ELR (cell line): Measurements from ENCODE around the gene PPOX.

Source experiments
- DNase-seq: peaks from one replicate; pipeline ENCODE4 v3.0.0-alpha.2; 2015; ENCODE audit warnings: low read depth

The PPOX gene

GRCh38 chr1:161198194-161198896 is 32.1 kb downstream of the PPOX start:
- DNase-seq = peak; percentile 48

DNA sequence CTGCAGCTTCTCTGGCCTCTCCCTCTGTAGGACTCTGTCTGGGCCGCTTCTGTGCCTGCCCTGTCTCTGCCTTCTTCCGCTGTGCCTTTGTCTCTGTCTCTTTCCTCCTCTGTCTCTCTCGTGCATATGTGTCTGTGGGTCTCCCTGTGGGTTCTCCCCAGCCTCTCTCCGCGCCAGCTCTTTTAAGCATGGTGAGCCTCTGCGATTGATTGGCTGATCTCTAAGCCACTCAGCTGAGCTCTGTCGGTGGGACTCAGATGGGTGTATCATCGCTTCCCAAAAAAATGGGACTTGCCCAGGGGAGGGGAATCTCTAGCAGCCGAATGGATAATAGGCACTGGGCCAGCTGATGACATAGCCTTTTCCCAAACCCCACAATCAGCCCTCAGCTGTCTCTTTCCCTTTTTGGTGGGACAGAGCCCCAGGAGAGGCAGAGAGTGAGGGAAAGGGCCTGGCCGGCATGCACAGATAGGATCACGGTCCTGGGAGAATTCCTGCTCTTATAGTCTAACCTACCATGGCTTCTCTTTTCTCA is 32.7 kb downstream of the PPOX start, which contains the start of gene ADAMTS4:
ADAMTS4 (minus strand) TSS at position 158 of the 535 bp plus-strand sequence. CDS start 427 bp downstream, outside the sequence.
- peak; percentile 65 for DNase-seq

GRCh38 chr1:161199506-161200139 is 33.4 kb downstream of the PPOX start:
- DNase-seq = no peak

- no peak for DNase-seq
Observed at GRCh38 chr1:161200421-161200991, 34.3 kb downstream of the PPOX start.

- DNase-seq = peak; percentile 92
Observed at GRCh38 chr1:161200992-161201835, 35.0 kb downstream of the PPOX start.

GRCh38 chr1:161201836-161202712 is 35.8 kb downstream of the PPOX start, which contains the start of gene NDUFS2:
NDUFS2 (plus strand) TSS chr1:161202367; CDS start chr1:161202386, 19 bp downstream.
- peak; percentile 100 for DNase-seq

DNA sequence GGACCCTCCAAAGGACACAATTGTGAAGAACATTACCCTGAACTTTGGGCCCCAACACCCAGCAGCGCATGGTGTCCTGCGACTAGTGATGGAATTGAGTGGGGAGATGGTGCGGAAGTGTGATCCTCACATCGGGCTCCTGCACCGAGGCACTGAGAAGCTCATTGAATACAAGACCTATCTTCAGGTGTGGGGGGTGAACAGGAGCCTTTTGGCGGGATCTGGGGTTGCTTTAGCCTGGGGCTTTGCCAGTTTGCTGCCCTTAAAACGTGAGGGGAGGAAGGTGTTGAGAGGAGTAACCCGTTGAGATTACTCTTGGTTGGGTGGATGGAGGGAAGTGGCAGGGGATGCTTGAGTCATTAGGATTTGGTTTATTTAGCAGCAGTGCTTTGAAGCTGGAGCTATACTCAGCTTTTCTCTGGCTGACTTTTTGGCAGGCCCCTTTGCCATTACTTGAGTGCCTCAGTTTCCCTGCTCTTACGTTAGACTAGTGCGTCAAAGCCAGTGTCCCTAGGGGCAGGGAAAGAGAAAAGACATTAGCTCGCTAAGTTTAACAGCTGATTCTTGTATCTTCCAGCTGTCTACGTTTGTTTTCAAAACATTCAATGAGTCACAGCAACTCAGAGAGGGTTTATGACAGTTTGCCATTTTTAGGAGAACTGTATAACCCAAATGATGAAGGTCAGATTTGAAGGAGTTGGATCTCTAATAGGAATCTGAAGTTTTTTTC is 40.4 kb downstream of the PPOX start:
- no peak for DNase-seq

- DNase-seq = no peak
Observed at GRCh38 chr1:161207173-161207572, 40.9 kb downstream of the PPOX start.

- DNase-seq = peak; percentile 86
Observed at GRCh38 chr1:161209790-161210409, 43.7 kb downstream of the PPOX start.

GRCh38 chr1:161214369-161214768 is 48.1 kb downstream of the PPOX start:
- DNase-seq = no peak

- no peak for DNase-seq
Observed at GRCh38 chr1:161215076-161215475, 48.9 kb downstream of the PPOX start, which contains the start of gene FCER1G. FCER1G (plus strand) TSS chr1:161215295; CDS start chr1:161215322, 27 bp downstream.

DNA sequence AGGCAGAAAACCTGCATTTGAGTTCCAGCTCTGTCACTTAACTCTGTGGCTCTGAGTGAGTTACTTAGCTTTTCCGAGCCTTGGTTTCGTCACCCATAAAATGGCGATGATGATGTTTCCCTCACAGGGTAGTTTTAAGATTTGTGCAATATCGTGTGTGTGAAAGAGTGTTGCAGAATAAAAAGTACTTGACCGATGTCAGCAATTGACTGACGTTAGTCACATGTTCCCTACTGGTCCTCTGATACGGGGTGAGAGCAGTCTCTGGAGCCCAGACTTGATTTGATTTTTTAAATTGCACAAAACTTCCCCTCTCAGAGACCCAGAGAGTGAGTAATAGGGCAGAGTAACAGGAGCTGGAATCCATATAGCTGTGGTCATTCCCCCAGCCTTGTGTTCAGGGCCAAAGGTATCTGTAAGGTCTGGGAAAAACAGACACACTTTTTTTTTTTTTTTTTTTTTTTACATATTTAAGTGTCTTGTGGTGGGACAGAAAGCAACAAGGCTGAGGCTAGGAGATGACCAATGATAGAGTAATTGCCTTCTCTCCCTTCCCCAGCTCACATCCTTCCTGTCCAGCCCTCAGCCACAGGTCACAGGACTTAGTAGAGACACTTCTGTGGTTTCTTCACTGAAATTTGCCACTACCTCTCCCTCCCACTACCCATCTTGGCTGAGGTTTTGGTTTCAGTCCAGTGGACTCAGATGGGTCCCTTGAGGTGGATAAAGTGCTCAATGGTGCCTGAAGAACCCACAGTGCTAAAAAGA is 50.9 kb downstream of the PPOX start:
- DNase-seq = peak; percentile 90

GRCh38 chr1:161217831-161218230 is 51.6 kb downstream of the PPOX start:
- DNase-seq = no peak

DNA sequence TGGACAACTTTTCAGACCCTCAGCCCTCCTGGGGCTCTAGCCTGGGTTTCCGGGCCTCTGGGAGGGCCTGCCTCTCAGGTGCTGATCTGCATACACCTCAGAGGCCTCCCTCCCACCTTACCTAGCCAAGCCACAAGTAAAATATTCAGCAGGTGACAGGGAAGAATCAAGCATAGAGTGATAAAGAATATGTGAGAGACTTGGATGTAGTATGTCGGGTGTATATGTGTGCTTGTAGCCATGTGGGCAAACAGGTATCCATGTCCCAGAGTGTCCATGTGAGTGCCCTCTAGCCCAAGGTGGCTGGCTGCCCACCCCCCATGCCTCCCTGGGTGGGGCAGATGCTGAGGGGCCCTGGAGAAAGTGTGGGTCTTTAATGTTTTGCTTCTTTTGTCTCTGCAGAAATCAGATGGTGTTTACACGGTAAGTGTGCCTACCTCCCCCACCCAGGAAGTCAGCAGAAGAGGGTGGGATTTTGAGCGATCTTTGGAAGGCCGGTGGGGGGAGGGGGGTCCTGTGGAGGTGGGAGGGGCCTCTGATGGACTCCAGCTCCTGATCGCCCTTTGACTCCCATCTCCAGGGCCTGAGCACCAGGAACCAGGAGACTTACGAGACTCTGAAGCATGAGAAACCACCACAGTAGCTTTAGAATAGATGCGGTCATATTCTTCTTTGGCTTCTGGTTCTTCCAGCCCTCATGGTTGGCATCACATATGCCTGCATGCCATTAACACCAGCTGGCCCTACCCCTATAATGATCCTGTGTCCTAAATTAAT is 52.3 kb downstream of the PPOX start:
- DNase-seq = no peak

DNA sequence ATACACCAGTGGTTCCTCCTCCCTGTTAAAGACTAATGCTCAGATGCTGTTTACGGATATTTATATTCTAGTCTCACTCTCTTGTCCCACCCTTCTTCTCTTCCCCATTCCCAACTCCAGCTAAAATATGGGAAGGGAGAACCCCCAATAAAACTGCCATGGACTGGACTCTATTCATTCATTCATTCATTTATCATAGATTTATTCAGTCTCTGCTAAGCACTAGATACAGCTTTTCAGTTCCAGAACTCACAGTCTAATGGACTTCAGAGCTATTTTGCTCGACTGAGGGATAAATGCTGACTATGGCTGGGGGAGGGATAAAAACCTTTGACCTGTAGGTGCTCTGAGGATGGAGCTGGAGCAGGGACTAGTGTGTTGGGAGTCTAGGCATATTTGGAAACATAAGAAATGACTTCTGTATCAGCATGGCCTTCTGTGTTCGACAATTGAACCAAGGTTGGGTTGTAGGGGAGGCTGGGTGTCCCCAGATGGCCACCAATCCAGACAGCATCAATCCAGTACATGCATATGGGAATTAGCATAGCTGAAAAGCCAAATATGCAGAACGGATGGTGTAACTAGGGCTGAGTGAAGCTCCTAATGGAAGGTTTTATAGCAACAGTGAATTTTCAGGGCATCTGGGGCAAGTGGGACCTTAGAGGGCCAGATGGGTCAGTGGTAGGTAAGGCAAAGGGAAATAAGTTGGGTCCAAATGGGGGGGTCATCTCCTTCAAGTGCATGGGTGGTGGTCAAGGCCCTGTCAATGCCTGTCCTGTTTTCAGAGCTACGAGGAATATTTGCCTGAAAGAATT is 53.1 kb downstream of the PPOX start:
- no peak for DNase-seq

DNA sequence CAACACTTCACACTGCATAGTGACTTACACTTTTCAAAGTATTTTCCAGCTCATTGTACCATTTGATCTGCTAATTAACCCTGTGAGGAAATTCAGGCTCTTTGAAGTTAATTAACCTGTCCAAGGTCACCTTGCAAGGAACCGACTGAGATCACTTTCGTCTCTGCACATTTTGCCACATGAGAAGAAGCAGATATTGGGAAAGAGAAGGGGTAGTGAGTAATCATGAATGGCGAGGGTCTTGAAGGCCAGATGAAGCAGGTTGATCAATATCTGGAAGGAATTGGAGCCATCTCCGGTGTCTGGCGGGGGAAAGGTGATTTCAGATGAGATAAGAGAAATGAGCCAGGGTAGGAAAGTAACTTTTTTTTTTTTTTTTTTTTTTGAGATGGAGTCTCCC is 53.8 kb downstream of the PPOX start:
- no peak for DNase-seq
